HFF-Myc (cell line): Measurements from ENCODE around the gene IFITM2.
"Not testable (repeated sequence)": the region's sequence is repeated elsewhere in the genome, so short reads cannot be mapped to it uniquely, and the experiment has no call there.

ENCODE experiments used
- DNase-seq: peaks from one replicate; pipeline ENCODE4 v3.0.0-alpha.2; 2011; ENCODE audit warnings: low read depth; ENCODE audit errors: extremely low read depth
- H3K4me3 ChIP-seq: replicated peaks from 2 replicates; pipeline ENCODE4 v1.5.1; 2011; ENCODE audit warnings: low read depth, mild to moderate bottlenecking, control low read depth, low read length
- TF ChIP-seq, protein P1 (sequence below): IDR thresholded peaks from 2 replicates; pipeline ENCODE4 v1.5.1; 2012; ENCODE audit warnings: mild to moderate bottlenecking, low read depth, low read length, control low read depth; ENCODE audit errors: missing control alignments

IFITM2 gene

DNA sequence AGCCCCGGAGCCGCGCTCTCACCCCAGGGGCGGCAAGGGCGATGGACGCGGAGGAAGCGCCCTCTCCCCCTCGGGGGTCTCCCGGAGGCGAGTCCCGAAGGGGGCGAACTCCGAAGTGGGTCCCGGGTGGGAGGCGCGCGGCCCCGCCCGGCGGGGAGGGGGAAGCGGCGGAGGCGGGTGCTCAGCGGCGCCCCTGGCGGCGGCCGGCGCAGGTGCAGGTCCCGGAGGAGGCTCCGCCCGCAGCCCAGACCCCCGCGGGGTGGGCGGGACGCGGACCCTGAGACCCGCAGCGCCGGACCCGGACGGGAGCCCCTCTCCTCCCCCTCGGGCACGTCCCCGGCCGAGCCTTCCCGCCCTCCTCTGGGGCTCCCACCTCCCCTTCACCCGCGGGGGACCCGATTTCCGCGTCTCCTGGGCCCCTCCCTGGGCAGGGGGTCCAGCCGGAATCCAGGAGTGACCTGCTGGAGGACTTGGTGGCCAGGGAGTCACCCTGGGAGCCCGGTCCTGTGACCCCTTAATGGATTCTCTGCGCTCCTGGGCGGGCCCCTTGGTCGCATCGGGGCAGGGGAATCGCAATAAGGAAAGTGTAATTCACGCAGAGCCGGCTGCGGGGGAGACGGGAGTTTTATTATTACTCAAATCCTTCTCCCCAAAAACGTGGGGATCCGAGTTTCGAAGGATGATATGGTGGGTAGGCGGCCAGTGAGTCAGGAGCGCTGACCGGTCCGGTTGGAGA, 3.6 kb downstream of the IFITM2 start:
- not testable (repeated sequence) for H3K4me3 ChIP-seq

GRCh38 chr11:312092-312816, 4.6 kb downstream of the IFITM2 start:
- DNase-seq: no peak
- TF ChIP-seq, protein P1, sequence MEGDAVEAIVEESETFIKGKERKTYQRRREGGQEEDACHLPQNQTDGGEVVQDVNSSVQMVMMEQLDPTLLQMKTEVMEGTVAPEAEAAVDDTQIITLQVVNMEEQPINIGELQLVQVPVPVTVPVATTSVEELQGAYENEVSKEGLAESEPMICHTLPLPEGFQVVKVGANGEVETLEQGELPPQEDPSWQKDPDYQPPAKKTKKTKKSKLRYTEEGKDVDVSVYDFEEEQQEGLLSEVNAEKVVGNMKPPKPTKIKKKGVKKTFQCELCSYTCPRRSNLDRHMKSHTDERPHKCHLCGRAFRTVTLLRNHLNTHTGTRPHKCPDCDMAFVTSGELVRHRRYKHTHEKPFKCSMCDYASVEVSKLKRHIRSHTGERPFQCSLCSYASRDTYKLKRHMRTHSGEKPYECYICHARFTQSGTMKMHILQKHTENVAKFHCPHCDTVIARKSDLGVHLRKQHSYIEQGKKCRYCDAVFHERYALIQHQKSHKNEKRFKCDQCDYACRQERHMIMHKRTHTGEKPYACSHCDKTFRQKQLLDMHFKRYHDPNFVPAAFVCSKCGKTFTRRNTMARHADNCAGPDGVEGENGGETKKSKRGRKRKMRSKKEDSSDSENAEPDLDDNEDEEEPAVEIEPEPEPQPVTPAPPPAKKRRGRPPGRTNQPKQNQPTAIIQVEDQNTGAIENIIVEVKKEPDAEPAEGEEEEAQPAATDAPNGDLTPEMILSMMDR: no peak
- no peak overlapping the region for H3K4me3 ChIP-seq

More for the DNA sequence above, 3.6 kb downstream of the IFITM2 start:
- not testable (repeated sequence) for DNase-seq

DNA sequence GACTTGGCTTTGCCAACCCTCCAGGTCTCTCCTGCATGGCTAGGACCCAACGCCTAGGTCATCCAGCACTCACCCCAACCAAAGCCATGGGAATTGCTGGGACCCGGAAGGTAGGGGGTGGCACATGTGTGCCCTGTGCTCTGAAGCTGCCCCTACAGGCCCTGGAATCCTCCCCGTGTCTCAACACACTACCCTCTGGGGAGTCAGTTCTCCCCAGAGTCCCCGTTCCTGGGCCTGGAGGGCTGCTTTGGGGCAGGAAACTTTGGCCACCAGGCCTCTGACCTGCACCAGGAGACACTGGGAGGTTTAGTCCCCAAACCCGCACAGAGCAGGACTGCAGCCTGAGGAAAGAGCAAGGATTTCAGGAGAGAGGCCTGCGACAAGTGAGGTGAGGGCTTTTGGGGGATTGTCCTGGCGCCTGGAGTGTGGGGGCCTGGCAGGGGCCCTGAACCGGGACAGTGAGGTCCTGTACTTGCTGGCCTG, 5.7 kb downstream of the IFITM2 start:
- no peak for DNase-seq
- TF ChIP-seq, protein P1: no peak
- H3K4me3 ChIP-seq: peak overlapping the region; percentile 67

DNA sequence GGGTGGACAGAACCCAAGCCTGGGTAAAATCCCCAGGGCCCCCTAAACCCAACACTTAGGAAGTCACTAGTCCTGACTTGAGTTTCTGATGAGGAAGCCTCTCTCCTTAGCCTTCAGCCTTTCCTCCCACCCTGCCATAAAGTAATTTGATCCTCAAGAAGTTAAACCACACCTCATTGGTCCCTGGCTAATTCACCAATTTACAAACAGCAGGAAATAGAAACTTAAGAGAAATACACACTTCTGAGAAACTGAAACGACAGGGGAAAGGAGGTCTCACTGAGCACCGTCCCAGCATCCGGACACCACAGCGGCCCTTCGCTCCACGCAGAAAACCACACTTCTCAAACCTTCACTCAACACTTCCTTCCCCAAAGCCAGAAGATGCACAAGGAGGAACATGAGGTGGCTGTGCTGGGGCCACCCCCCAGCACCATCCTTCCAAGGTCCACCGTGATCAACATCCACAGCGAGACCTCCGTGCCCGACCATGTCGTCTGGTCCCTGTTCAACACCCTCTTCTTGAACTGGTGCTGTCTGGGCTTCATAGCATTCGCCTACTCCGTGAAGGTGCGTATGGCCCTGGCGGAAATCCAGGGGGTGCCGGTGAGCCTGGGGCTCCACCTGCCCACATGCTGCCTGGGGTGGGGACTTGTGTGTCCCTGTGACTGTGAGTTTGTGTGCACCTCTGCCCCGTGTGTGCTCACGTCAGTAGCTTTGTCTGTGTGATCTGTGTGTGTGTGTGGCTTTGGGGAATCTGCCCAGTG, 6.4 kb downstream of the IFITM2 start, which contains the start of gene IFITM1:
Gene IFITM1 (plus strand): TSS at position 254 of the 767 bp plus-strand sequence. CDS start 131 bp downstream, at position 385.
- DNase-seq: peak; percentile 80
- TF ChIP-seq, protein P1: no peak
- H3K4me3 ChIP-seq: peak within 1 kb of the TSS; percentile 67

DNA sequence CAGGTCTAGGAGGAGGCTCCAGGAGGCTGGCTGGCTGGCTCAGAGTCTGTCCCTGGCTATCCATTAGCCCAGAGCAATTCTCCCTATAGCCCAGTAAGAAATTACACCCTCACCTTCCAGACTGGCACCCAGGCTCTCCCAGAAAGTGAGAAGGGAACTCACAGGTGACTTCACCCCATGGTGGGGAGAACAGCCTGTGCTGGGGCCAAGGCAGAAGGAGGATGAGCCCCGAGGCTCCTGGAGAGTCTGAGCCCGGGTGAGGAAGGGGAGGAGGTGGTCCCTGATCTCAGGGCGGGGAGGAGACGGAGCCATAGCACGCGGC, 6.9 kb downstream of the IFITM2 start:
- not testable (repeated sequence) for DNase-seq
- peak overlapping the region; percentile 67 for H3K4me3 ChIP-seq

- DNase-seq: no peak
- TF ChIP-seq, protein P1: no peak
- peak overlapping the region; percentile 67 for H3K4me3 ChIP-seq
Observed at GRCh38 chr11:315051-315481, 7.5 kb downstream of the IFITM2 start.

- H3K4me3 ChIP-seq: peak overlapping the region; percentile 67
- no peak for DNase-seq
- TF ChIP-seq, protein P1: no peak
Observed at GRCh38 chr11:315516-315994, 7.9 kb downstream of the IFITM2 start.
